PC-9 (cell line): ENCODE results near the gene SPAG5. TPM values are rescaled to one million over a fixed set of nuclear protein-coding genes. Genes with fewer than 3 reads are reported as not detected.
A peak's percentile ranks its signal among the peaks of the same experiment; 100 is the strongest.

Experiments
- BruUV-seq: library from RNA; stranded (reverse); fragments of 400-500 nt; replicated peaks from 2 replicates; lab custom pipeline; 2021; lab: Mats Ljungman, UMichigan
- CTCF ChIA-PET: fragments of 300-600 bp; sonication (Branson Sonifier 250); formaldehyde crosslinking; loops from one replicate; lab custom pipeline; 2022; ENCODE audit warnings: antibody characterized with exemption; lab: Charles Lee
- POLR2A ChIA-PET: fragments of 300-600 bp; sonication (Branson Sonifier 250); formaldehyde crosslinking; loops from one replicate; lab custom pipeline; 2022; ENCODE audit warnings: antibody characterized with exemption; ENCODE audit not compliant: unreplicated experiment; lab: Charles Lee
- DNase-seq, 2 experiments: peaks; one replicate each; pipeline versions ENCODE4 v3.0.0 to v3.0.0-alpha.2; 2015 to 2022; ENCODE audit warnings: mixed read lengths in 1 of 2
- H2AFZ ChIP-seq: fragments of 200-600 bp; sonication (generic); 2 replicates; pipeline ENCODE4 v1.8.1; 2017; ENCODE audit warnings: antibody characterized with exemption
- H3F3A ChIP-seq: fragments of 200-600 bp; sonication (generic); 2 replicates; pipeline ENCODE4 v1.8.1; 2017; ENCODE audit warnings: antibody characterized with exemption, mild to moderate bottlenecking, low read depth; ENCODE audit not compliant: insufficient read depth
- H3K27ac ChIP-seq: fragments of 200-600 bp; sonication (generic); 2 replicates; pipeline ENCODE4 v1.6.1; 2016; ENCODE audit warnings: mixed run types
- H3K27me3 ChIP-seq: fragments of 200-600 bp; sonication (generic); 2 replicates; pipeline ENCODE4 v1.6.1; 2016; ENCODE audit warnings: low read depth, mixed run types; ENCODE audit not compliant: insufficient read depth
- H3K36me3 ChIP-seq: fragments of 200-600 bp; sonication (generic); 2 replicates; pipeline ENCODE4 v1.6.1; 2016; ENCODE audit warnings: low read depth, mixed run types
- H3K4me1 ChIP-seq: fragments of 200-600 bp; sonication (generic); replicated peaks from 2 replicates; pipeline ENCODE4 v1.6.1; 2016; ENCODE audit warnings: mixed run types; ENCODE audit not compliant: insufficient read depth
- H3K4me2 ChIP-seq: fragments of 200-600 bp; sonication (generic); 2 replicates; pipeline ENCODE4 v1.6.1; 2017; ENCODE audit warnings: mixed run types
- H3K4me3 ChIP-seq: fragments of 200-600 bp; sonication (generic); 2 replicates; pipeline ENCODE4 v1.6.1; 2016; ENCODE audit warnings: mixed run types
- H3K79me2 ChIP-seq: fragments of 200-600 bp; sonication (generic); 2 replicates; pipeline ENCODE4 v1.6.1; 2017; ENCODE audit warnings: low read depth, mixed run types
- H3K9me2 ChIP-seq: fragments of 200-600 bp; sonication (generic); 2 replicates; pipeline ENCODE4 v1.8.1; 2017; ENCODE audit warnings: mild to moderate bottlenecking; ENCODE audit not compliant: insufficient read depth
- H3K9me3 ChIP-seq: fragments of 200-600 bp; sonication (generic); 2 replicates; pipeline ENCODE4 v1.8.1; 2016; ENCODE audit warnings: low read depth; ENCODE audit not compliant: insufficient read depth
- H4K20me1 ChIP-seq: fragments of 200-600 bp; sonication (generic); 2 replicates; pipeline ENCODE4 v1.8.1; 2017; ENCODE audit not compliant: insufficient read depth
- EZH2 ChIP-seq: fragments of 200-600 bp; sonication (generic); IDR thresholded peaks from 2 replicates; pipeline ENCODE4 v1.8.0; 2017; ENCODE audit warnings: antibody characterized with exemption, low read depth
- intact Hi-C: fragments of 100-400 bp; cut with micrococcal nuclease; formaldehyde crosslinking; loops from one replicate; pipeline ENCODE4 v1.10.0; 2022; ENCODE audit not compliant: unreplicated experiment
- total RNA-seq: library from RNA; stranded (reverse); gene quantifications from 2 replicates; pipeline ENCODE4 v1.2.3, GENCODE V29; 2021
- TF ChIP-seq, protein P1 (sequence below): fragments of 200-600 bp; sonication (generic); conservative IDR thresholded peaks from 2 replicates; pipeline ENCODE4 v1.6.1; 2017; ENCODE audit warnings: mixed run types, antibody characterized with exemption, mild to moderate bottlenecking, moderate library complexity

Gene SPAG5
- total RNA-seq, 1 experiment from 2014 or later, result 101 TPM

- no TSS peak for BruUV-seq
- H2AFZ ChIP-seq, result peak overlapping the region; percentile 87
- peak overlapping the region; percentile 74 for H3K4me3 ChIP-seq
These were observed 47.2 kb downstream of the SPAG5 start for GRCh38 chr17:28551421-28552175.

DNA sequence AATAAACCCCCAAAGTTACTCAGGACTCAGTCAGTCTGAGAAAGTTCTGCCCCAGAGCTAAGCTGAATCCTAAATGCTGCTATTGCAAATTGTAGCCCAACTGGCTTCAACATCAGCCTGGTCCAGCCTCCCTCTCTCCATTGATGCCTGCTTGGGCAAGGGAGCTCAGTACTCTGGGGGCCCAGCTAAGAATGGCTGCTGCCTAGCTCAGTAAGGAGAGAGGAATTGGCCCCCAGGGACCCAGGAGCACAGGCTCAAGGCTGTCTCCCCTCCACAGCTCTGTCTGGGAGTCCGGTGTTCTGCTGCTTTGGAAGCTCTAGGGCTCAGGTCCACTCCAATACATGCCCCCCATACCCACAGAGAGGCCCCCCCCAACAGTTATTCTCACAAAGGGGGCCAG lies 48.0 kb downstream of the SPAG5 start:
- H3K36me3 ChIP-seq, result no peaks in the 10 kb centered on the region
- peaks cover 7% of the 10 kb centered on the region; the same call in 1 of the 2 replicates for H3F3A ChIP-seq
- DNase-seq, result no peak
- BruUV-seq, result TSS peak; percentile 35
- H3K9me3 ChIP-seq, result no peaks in the 10 kb centered on the region
- TF ChIP-seq, protein P1, sequence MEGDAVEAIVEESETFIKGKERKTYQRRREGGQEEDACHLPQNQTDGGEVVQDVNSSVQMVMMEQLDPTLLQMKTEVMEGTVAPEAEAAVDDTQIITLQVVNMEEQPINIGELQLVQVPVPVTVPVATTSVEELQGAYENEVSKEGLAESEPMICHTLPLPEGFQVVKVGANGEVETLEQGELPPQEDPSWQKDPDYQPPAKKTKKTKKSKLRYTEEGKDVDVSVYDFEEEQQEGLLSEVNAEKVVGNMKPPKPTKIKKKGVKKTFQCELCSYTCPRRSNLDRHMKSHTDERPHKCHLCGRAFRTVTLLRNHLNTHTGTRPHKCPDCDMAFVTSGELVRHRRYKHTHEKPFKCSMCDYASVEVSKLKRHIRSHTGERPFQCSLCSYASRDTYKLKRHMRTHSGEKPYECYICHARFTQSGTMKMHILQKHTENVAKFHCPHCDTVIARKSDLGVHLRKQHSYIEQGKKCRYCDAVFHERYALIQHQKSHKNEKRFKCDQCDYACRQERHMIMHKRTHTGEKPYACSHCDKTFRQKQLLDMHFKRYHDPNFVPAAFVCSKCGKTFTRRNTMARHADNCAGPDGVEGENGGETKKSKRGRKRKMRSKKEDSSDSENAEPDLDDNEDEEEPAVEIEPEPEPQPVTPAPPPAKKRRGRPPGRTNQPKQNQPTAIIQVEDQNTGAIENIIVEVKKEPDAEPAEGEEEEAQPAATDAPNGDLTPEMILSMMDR, result no peak
- TF ChIP-seq EZH2, result no peak
- ChIA-PET POLR2A (no interaction called here), CTCF (interaction anchor here (0.6 kb wide), 1 partner anchor 31 kb away, joined by 12 read pairs; no protein-coding TSS in a partner anchor)
- H2AFZ ChIP-seq, result no peak overlapping the region
- H3K79me2 ChIP-seq, result peaks cover 5% of the 10 kb centered on the region; the same call in 1 of the 2 replicates
- peaks cover 7% of the 10 kb centered on the region; the same call in 1 of the 2 replicates for H3K4me1 ChIP-seq
- H3K27me3 ChIP-seq, result no peaks in the 10 kb centered on the region
- intact Hi-C loops, result no loop called here
- H3K9me2 ChIP-seq, result no peaks in the 10 kb centered on the region
- peaks cover 8% of the 10 kb centered on the region for H4K20me1 ChIP-seq
- H3K4me2 ChIP-seq, result peak overlapping the region; percentile 94; the same call in 1 of the 2 replicates
- H3K4me3 ChIP-seq, result no peak overlapping the region
- no peak overlapping the region for H3K27ac ChIP-seq

More at GRCh38 chr17:28551421-28552175, 47.2 kb downstream of the SPAG5 start:
- Histone ChIP-seq H3K9me2 (no peaks in the 10 kb centered on the region), H3K27me3 (no peaks in the 10 kb centered on the region), H3K9me3 (no peaks in the 10 kb centered on the region), H3K79me2 (peaks cover 5% of the 10 kb centered on the region; the same call in 1 of the 2 replicates), H3F3A (peaks cover 7% of the 10 kb centered on the region; the same call in 1 of the 2 replicates), H3K27ac (no peak overlapping the region), H3K36me3 (no peaks in the 10 kb centered on the region), H3K4me1 (peaks cover 7% of the 10 kb centered on the region; the same call in 1 of the 2 replicates), H4K20me1 (peaks cover 8% of the 10 kb centered on the region), H3K4me2 (peak overlapping the region; percentile 94)
- TF ChIP-seq, protein P1, result no peak
- no peak for TF ChIP-seq EZH2
- POLR2A ChIA-PET, result no interaction called here
- intact Hi-C loops, result no loop called here
- no peak for DNase-seq
- CTCF ChIA-PET, result no interaction called here

DNA sequence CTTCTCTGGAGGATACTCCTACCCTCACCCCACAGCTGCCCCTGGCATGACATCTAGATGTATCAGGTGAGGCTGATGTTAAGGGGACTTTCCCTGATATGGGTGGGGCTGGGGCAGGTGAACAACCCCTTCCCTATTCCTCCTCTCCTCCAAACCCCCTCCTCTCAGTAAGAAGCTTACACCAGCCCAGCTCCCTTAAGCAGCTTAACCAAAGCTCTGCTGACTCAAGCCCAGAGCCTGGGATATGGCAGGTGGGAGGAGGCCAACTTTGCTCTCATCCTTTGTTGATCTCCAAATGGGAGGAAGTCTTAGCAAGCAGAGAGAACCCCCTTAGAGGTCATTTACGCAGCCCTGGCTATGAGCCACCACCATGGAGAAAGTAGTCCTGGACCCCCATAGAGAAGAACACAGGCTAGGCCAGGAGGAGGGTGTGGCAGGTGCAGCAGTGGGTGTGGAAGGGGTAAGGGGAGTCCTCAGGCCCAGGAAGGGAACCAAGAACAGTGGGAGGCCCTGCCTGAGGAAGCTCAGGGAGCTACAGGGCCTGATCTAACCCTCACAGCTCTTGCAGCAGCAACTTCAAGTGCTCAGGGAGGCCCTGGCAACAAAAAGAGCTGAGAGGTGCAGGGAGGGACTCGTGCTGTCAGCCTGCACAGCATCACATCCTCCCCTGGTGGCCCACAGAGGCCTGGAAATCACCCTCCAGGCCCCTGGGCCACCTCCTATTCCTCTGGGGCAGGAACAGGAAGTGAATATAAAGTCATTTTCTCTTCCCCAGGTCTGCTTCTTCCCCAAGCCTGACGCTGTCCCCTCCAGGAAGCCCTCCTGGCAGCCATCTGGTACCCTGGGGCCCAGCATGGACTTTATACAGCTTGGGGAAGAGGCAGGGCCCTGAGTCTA lies 49.3 kb downstream of the SPAG5 start:
- CTCF ChIA-PET, result no interaction called here
- Histone ChIP-seq H3K27me3 (no peaks in the 10 kb centered on the region), H3K4me2 (no peak overlapping the region), H2AFZ (no peak overlapping the region), H3K36me3 (no peaks in the 10 kb centered on the region), H3K4me3 (no peak overlapping the region), H3K27ac (no peak overlapping the region), H3K4me1 (peaks cover 7% of the 10 kb centered on the region; the same call in 1 of the 2 replicates), H3K9me2 (no peaks in the 10 kb centered on the region), H3K9me3 (no peaks in the 10 kb centered on the region), H3K79me2 (peaks cover 5% of the 10 kb centered on the region; the same call in 1 of the 2 replicates), H3F3A (peaks cover 7% of the 10 kb centered on the region; the same call in 1 of the 2 replicates), H4K20me1 (peaks cover 8% of the 10 kb centered on the region)
- intact Hi-C loops, result loop anchor here (2.0 kb wide), 1 partner anchor 63 kb away; no protein-coding TSS in a partner anchor
- no TSS peak for BruUV-seq
- DNase-seq, result no peak
- POLR2A ChIA-PET, result interaction anchor here (0.6 kb wide), 1 partner anchor 500 kb away, joined by 3 read pairs; no protein-coding TSS in a partner anchor
- no peak for TF ChIP-seq EZH2
- TF ChIP-seq, protein P1, result no peak
